ENCODE results near the gene FRMD5.

Gene FRMD5

DNA sequence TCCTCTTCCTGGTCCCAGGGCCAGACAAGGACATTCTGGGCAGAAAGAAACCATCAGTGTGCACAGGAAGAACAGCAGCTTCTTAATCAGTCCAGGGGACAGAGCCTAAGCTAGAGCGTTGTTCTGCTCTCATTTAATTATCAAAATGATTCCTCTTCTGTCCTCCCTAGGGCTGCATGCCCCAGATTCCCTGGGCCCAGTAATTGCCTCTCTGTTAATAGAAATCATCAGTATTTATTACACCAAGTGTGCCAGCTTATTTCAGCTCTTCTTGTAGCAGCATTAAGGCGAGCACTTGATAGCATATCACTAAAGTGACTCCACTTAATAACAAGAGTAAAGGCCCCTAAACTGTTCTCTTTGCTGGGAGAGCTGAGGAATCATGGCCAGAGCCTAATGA is 296.2 kb downstream of the FRMD5 start:
- H3F3A ChIP-seq (ENCODE audit: control insufficient read depth, insufficient read depth), result no peaks in the 10 kb centered on the region
- H3K27ac ChIP-seq (ENCODE audit: low read depth, low read length), result no peak overlapping the region
- TF ChIP-seq CTCF (IDR thresholded peaks at IDR 0.05; ENCODE audit: low read depth, low read length, poor library complexity, severe bottlenecking), result no peak
- H3K9me2 ChIP-seq (replicated peaks; ENCODE audit: control insufficient read depth, low read length), result no peaks in the 10 kb centered on the region
- no peaks in the 10 kb centered on the region for H3K27me3 ChIP-seq (ENCODE audit: control insufficient read depth, low read length)
- H3K79me2 ChIP-seq (ENCODE audit: control insufficient read depth, low read length), result no peaks in the 10 kb centered on the region
- no peaks in the 10 kb centered on the region for H3K36me3 ChIP-seq (ENCODE audit: control insufficient read depth, low read length)
- H3K4me1 ChIP-seq (ENCODE audit: control insufficient read depth, low read length), result no peaks in the 10 kb centered on the region
- H4K20me1 ChIP-seq (ENCODE audit: control insufficient read depth, insufficient read depth, low read depth, low read length), result 0 out of 2 replicates have a peak, but pooled peaks cover 3% of the 10 kb centered on the region
- no peaks in the 10 kb centered on the region for H3K9me3 ChIP-seq (ENCODE audit: control insufficient read depth, insufficient read depth, low read length)
- H3K4me3 ChIP-seq (ENCODE audit: low read length), result no peak overlapping the region
- no peak overlapping the region for H3K4me2 ChIP-seq (ENCODE audit: low read length)

- H3K4me3 ChIP-seq (ENCODE audit: low read length), result no peak overlapping the region
- H3K4me1 ChIP-seq (ENCODE audit: control insufficient read depth, low read length), result no peaks in the 10 kb centered on the region
- H3K79me2 ChIP-seq (ENCODE audit: control insufficient read depth, low read length), result no peaks in the 10 kb centered on the region
- no peak overlapping the region for H3K27ac ChIP-seq (ENCODE audit: low read depth, low read length)
- H4K20me1 ChIP-seq (ENCODE audit: control insufficient read depth, insufficient read depth, low read depth, low read length), result 0 out of 2 replicates have a peak, but pooled peaks cover 3% of the 10 kb centered on the region
- H3F3A ChIP-seq (ENCODE audit: control insufficient read depth, insufficient read depth), result no peaks in the 10 kb centered on the region
- TF ChIP-seq CTCF (IDR thresholded peaks at IDR 0.05; ENCODE audit: low read depth, low read length, poor library complexity, severe bottlenecking) (no peak), EZH2phosphoT487 (IDR thresholded peaks at IDR 0.05; ENCODE audit: borderline replicate concordance, low read length) (no peak)
- H3K9me3 ChIP-seq (ENCODE audit: control insufficient read depth, insufficient read depth, low read length), result no peaks in the 10 kb centered on the region
- no peak overlapping the region for H3K4me2 ChIP-seq (ENCODE audit: low read length)
- no peaks in the 10 kb centered on the region for H3K27me3 ChIP-seq (ENCODE audit: control insufficient read depth, low read length)
- no peaks in the 10 kb centered on the region; the same call in 1 of the 2 replicates for H3K36me3 ChIP-seq (ENCODE audit: control insufficient read depth, low read length)
- no peaks in the 10 kb centered on the region for H3K9me2 ChIP-seq (replicated peaks; ENCODE audit: control insufficient read depth, low read length)
Measured at GRCh38 chr15:43896543-43896942, 298.5 kb downstream of the FRMD5 start.

DNA sequence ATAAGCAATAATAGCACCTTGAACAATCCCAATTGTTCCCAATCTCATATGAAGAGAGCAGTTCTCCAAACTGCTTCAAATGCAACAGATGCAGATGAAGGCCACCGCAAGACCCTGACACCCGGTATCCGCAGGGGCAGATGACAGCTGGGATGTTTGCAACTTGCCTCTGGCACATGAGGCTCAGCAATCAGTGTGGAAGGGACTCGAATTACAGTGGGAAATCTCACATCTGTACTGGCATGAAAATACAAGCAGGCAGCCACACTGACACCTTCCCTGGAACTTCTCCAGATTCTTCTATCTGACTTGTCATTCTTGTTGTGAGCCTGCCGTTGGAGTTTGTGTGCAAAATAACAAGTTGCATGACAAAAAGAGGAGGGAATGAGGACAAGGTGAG is 299.5 kb downstream of the FRMD5 start:
- Histone ChIP-seq H3F3A (ENCODE audit: control insufficient read depth, insufficient read depth) (no peaks in the 10 kb centered on the region), H3K36me3 (ENCODE audit: control insufficient read depth, low read length) (peaks cover 4% of the 10 kb centered on the region; the same call in 1 of the 2 replicates), H3K79me2 (ENCODE audit: control insufficient read depth, low read length) (no peaks in the 10 kb centered on the region)

More for the DNA sequence above, 299.5 kb downstream of the FRMD5 start:
- TF ChIP-seq EZH2phosphoT487 (IDR thresholded peaks at IDR 0.05; ENCODE audit: borderline replicate concordance, low read length) (no peak), CTCF (IDR thresholded peaks at IDR 0.05; ENCODE audit: low read depth, low read length, poor library complexity, severe bottlenecking) (no peak)
- Histone ChIP-seq H4K20me1 (ENCODE audit: control insufficient read depth, insufficient read depth, low read depth, low read length) (0 out of 2 replicates have a peak, but pooled peaks cover 3% of the 10 kb centered on the region), H3K4me3 (ENCODE audit: low read length) (no peak overlapping the region), H3K27me3 (ENCODE audit: control insufficient read depth, low read length) (no peaks in the 10 kb centered on the region), H3K9me2 (replicated peaks; ENCODE audit: control insufficient read depth, low read length) (no peaks in the 10 kb centered on the region), H3K4me1 (ENCODE audit: control insufficient read depth, low read length) (no peaks in the 10 kb centered on the region), H3K4me2 (ENCODE audit: low read length) (no peak overlapping the region), H3K9me3 (ENCODE audit: control insufficient read depth, insufficient read depth, low read length) (no peaks in the 10 kb centered on the region), H3K27ac (ENCODE audit: low read depth, low read length) (no peak overlapping the region)
